ENCODE measurements around the gene HDAC9.

The HDAC9 gene

DNA sequence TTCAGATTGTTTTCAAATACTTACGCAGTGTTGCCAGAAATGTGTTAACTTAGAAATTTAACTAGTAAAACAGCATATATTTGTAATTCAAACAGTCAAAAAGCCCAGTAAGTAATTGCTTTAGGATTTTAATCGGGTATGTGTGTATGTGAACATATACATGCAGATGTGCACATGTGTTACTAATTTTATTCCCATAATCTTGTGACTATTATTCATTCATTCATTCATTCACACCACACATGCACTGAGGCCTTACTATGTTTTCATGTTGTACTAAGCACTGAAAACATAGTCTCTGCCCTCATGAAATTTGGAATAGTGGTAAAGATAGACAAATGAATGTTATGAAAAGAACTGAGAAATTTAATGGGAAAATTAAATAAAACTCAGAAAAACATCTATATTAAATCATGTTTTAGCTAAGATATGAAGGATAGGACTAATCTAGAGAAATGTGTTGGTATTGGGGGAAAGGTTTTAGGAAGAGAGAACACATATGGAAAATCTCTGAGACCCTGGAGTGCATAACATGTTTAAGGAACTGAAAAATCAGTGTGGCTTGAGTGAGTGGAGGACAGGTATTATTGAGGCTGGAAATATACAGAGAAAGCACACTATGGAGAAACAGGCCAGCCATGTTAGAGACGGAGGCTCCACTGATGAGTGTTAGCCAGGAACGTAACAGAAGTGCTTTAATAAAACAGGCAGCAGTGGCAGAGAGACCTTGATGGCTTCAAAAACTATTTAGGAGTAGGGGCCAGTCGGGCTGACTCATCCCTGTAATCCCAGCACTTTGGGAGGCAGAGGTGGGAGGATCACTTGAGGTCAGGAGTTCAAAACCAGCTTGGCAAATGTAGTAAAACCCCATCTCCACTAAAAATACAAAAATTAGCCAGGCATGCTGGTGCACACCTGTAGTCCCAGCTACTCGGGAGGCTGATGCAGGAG, 80.3 kb downstream of the HDAC9 start:
- no peak for TF ChIP-seq FOXP2 (optimal IDR thresholded peaks at IDR 0.05; ENCODE audit: borderline replicate concordance, extremely low read depth, extremely low read length, insufficient read depth)

DNA sequence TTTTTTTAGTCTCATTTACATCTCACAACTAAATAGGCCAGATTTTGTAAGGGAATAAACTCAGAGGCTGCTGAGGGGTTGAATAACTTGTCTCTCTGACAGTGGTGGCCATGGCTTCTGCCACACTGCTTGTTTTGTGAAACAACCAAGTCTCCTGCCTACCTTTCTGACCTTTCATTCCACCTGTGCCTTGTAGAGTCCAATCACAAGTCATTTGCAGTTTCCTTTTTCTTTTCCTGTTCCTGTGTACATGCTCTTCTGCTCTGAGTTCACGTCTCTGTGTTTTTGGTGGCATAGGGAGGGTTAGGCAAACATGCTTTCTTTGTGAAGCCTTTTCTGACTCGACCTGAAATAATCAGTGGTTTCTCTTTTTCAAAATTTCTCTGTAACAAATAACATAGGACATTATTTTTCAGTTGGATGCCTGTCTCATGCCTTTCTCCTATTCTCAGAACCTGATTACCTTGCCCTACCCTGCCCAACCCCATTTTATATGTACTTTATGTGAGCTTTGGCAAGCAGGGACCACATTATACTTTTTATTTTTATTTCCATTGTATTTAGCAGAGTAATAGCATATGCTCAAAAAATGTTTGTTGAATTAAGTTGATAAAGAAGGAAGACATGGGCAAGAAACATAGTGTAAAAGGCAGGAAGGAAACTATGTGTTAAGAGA, 81.7 kb downstream of the HDAC9 start:
- TF ChIP-seq SIN3A (IDR thresholded peaks at IDR 0.05; ENCODE audit: borderline replicate concordance, insufficient read depth, low read length) = no peak
- TF ChIP-seq, protein P1, sequence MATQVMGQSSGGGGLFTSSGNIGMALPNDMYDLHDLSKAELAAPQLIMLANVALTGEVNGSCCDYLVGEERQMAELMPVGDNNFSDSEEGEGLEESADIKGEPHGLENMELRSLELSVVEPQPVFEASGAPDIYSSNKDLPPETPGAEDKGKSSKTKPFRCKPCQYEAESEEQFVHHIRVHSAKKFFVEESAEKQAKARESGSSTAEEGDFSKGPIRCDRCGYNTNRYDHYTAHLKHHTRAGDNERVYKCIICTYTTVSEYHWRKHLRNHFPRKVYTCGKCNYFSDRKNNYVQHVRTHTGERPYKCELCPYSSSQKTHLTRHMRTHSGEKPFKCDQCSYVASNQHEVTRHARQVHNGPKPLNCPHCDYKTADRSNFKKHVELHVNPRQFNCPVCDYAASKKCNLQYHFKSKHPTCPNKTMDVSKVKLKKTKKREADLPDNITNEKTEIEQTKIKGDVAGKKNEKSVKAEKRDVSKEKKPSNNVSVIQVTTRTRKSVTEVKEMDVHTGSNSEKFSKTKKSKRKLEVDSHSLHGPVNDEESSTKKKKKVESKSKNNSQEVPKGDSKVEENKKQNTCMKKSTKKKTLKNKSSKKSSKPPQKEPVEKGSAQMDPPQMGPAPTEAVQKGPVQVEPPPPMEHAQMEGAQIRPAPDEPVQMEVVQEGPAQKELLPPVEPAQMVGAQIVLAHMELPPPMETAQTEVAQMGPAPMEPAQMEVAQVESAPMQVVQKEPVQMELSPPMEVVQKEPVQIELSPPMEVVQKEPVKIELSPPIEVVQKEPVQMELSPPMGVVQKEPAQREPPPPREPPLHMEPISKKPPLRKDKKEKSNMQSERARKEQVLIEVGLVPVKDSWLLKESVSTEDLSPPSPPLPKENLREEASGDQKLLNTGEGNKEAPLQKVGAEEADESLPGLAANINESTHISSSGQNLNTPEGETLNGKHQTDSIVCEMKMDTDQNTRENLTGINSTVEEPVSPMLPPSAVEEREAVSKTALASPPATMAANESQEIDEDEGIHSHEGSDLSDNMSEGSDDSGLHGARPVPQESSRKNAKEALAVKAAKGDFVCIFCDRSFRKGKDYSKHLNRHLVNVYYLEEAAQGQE (IDR thresholded peaks at IDR 0.05; ENCODE audit: insufficient read depth in 1 of 2, low read depth in 2 of 2, low read length in 2 of 2) = no peak

DNA sequence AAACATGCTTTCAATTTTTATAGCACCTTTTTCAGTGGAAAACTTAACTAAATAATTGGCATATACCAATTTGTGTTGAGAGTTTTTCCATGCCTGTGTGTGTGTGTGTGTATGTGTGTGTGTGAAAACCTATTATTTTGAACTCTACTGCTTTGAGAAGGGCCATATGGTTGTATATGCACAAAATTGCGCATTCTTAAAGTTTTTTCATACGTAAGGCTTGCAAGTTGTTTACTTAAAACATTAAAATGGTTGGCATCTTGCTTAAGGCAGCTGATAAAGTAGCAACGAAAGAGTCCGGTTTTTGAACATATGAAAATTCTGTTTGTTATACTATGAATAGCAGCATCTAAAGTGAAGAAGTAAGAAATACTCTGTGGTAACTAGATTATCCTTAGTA, 84.1 kb downstream of the HDAC9 start:
- no peak for TF ChIP-seq TAF1 (IDR thresholded peaks at IDR 0.05; ENCODE audit: borderline replicate concordance, insufficient read depth, low read length)
- TF ChIP-seq POLR2AphosphoS5 (IDR thresholded peaks at IDR 0.05; ENCODE audit: low read depth, low read length) = no peak
- TF ChIP-seq, protein P1 (IDR thresholded peaks at IDR 0.05; ENCODE audit: insufficient read depth in 1 of 2, low read depth in 2 of 2, low read length in 2 of 2) = no peak
- no peak for TF ChIP-seq SIN3A (IDR thresholded peaks at IDR 0.05; ENCODE audit: borderline replicate concordance, insufficient read depth, low read length)
- TF ChIP-seq FOXP2 (optimal IDR thresholded peaks at IDR 0.05; ENCODE audit: borderline replicate concordance, extremely low read depth, extremely low read length, insufficient read depth) = no peak

DNA sequence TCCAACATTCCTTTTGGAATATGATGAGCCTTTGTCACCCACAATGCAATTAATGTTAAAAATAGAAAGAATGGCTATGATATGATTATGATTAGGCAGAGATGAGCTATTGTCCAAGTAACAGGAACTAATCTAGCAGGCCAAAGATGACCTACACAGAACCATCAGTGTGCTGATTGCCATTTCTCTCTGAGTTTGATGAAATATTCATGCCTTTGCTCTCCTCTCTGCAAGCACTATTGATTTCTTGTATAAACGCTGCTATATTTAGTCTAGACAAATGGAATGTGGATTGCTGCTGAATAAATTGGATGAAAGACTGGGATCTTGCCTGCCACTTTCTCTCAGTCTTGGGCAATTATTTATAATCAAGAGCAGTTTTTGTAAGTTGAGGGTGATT, 85.4 kb downstream of the HDAC9 start:
- TF ChIP-seq SIN3A (IDR thresholded peaks at IDR 0.05; ENCODE audit: borderline replicate concordance, insufficient read depth, low read length) = no peak
- TF ChIP-seq, protein P1 (IDR thresholded peaks at IDR 0.05; ENCODE audit: insufficient read depth in 1 of 2, low read depth in 2 of 2, low read length in 2 of 2) = no peak

DNA sequence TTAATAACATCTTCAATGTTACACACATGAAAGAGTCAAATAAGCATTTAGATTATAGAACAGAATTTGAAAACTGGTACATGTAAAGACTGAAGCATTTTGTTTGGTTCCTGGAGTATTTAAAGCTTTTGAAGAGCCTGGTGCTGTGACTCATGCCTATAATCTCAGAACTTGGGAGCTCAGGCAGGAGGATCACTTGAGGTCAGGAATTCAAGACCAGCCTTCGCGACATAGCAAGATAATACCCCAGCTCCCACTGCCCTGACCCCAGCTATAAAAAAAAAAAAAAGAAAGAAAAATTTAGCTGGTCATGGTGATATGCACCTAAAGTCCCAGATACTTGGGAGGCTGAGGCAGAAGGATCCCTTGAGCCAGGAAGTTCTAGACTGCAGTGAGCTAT, 87.8 kb downstream of the HDAC9 start:
- TF ChIP-seq FOXP2 (optimal IDR thresholded peaks at IDR 0.05; ENCODE audit: borderline replicate concordance, extremely low read depth, extremely low read length, insufficient read depth) (no peak), SIN3A (IDR thresholded peaks at IDR 0.05; ENCODE audit: borderline replicate concordance, insufficient read depth, low read length) (no peak), POLR2AphosphoS5 (IDR thresholded peaks at IDR 0.05; ENCODE audit: low read depth, low read length) (no peak), TAF1 (IDR thresholded peaks at IDR 0.05; ENCODE audit: borderline replicate concordance, insufficient read depth, low read length) (no peak)
- TF ChIP-seq, protein P1 (IDR thresholded peaks at IDR 0.05; ENCODE audit: insufficient read depth in 1 of 2, low read depth in 2 of 2, low read length in 2 of 2) = no peak

All from PFSK-1 (cell line).